A549 (cell line): ENCODE data around the gene TSPAN1. TPM values are rescaled to one million over a fixed set of nuclear protein-coding genes. Genes with fewer than 3 reads are reported as not detected.
A peak's percentile ranks its signal among the peaks of the same experiment; 100 is the strongest.

ENCODE experiments used
- ATAC-seq, 2 experiments: fragments of 200-7000 bp in 1 of 2; fragments of >200 bp in 1 of 2; cut with Nextera tagmentation in 1 of 2; cut with Tn5 transposase in 1 of 2; 3 replicates each; pipeline versions ENCODE4 v1.8.0 to v1.9.1; 2018 to 2020; ENCODE audit warnings: mild to moderate bottlenecking in 1 of 2, moderate library complexity in 1 of 2
- CTCF ChIA-PET: fragments of 300-600 bp; sonication (Branson Sonifier 250); formaldehyde crosslinking; extraction: SDS; loops from one replicate; lab custom pipeline; 2021; ENCODE audit warnings: antibody characterized with exemption, inconsistent platforms; lab: Yijun Ruan, JAX
- POLR2A ChIA-PET: fragments of 350-600 bp; formaldehyde crosslinking; extraction: SDS; loops from one replicate; lab custom pipeline; 2021; ENCODE audit warnings: antibody characterized with exemption, inconsistent platforms; lab: Yijun Ruan, JAX
- DNase-seq, 2 experiments: peaks; one replicate each; pipeline versions ENCODE4 v3.0.0 to v3.0.0-alpha.2; 2011 to 2016; ENCODE audit warnings: low read depth in 1 of 2, low spot score in 1 of 2
- FAIRE-seq: peaks from 2 replicates; lab custom pipeline; 2011; peaks lifted over from hg19 to GRCh38; lab: Jason Lieb, UNC
- H3K27ac ChIP-seq, 2 experiments: fragments of >200 bp; sonication (Bioruptor Twin); formaldehyde crosslinking; 3 replicates each; pipeline ENCODE4 v1.5.1; 2016 to 2017
- H3K4me1 ChIP-seq: fragments of >200 bp; sonication (Bioruptor Twin); formaldehyde crosslinking; 3 replicates; pipeline ENCODE4 v1.6.1; 2016
- H3K4me2 ChIP-seq: fragments of >200 bp; sonication (Bioruptor Twin); formaldehyde crosslinking; 3 replicates; pipeline ENCODE4 v1.6.1; 2016
- H3K4me3 ChIP-seq: fragments of >200 bp; sonication (Bioruptor Twin); formaldehyde crosslinking; 3 replicates; pipeline ENCODE4 v1.5.1; 2016
- H3K9me3 ChIP-seq: fragments of >200 bp; sonication (Bioruptor Twin); formaldehyde crosslinking; 3 replicates; pipeline ENCODE4 v1.6.1; 2016
- BCL3 ChIP-seq: fragments of >200 bp; sonication (Bioruptor Twin); formaldehyde crosslinking; IDR thresholded peaks from 3 replicates; pipeline ENCODE4 v1.6.1; 2016
- BHLHE40 ChIP-seq: IDR thresholded peaks from 2 replicates; pipeline ENCODE4 v1.6.1; 2012; ENCODE audit warnings: low read depth, low read length, inconsistent platforms
- CBX8 ChIP-seq: fragments of 200-600 bp; sonication (generic); IDR thresholded peaks from 2 replicates; pipeline ENCODE4 v1.6.1; 2016
- E2F6 ChIP-seq: IDR thresholded peaks from 2 replicates; pipeline ENCODE4 v1.6.1; 2012; ENCODE audit warnings: low read depth, borderline replicate concordance
- EHF ChIP-seq: fragments of 250-450 bp; sonication (Bioruptor Pico); IDR thresholded peaks from 2 replicates; pipeline ENCODE4 v1.5.0; 2020; ENCODE audit warnings: mild to moderate bottlenecking
- ESRRA ChIP-seq: fragments of 150-350 bp; IDR thresholded peaks from 2 replicates; pipeline ENCODE4 v1.6.1; 2014; ENCODE audit warnings: mild to moderate bottlenecking, low read length, borderline replicate concordance
- HOXA7 ChIP-seq: fragments of 250-450 bp; sonication (Bioruptor Pico); IDR thresholded peaks from 2 replicates; pipeline ENCODE4 v1.5.0; 2020; ENCODE audit warnings: mild to moderate bottlenecking, moderate library complexity
- HOXB13 ChIP-seq: fragments of 250-450 bp; sonication (Bioruptor Pico); IDR thresholded peaks from 2 replicates; pipeline ENCODE4 v1.5.0; 2020; ENCODE audit warnings: low read depth, mild to moderate bottlenecking, moderate library complexity
- JUN ChIP-seq, 2 experiments: fragments of >200 bp; sonication (Bioruptor Twin); formaldehyde crosslinking; IDR thresholded peaks; 2 replicates in 1 of 2; 3 replicates in 1 of 2; pipeline ENCODE4 v1.6.1; 2016 to 2017
- KDM1A ChIP-seq: fragments of 200-600 bp; sonication (generic); IDR thresholded peaks from 2 replicates; pipeline ENCODE4 v1.6.1; 2016; ENCODE audit warnings: low read depth, mild to moderate bottlenecking
- MYC ChIP-seq: IDR thresholded peaks from 2 replicates; pipeline ENCODE4 v1.6.1; 2012; ENCODE audit warnings: mild to moderate bottlenecking, inconsistent platforms, low read length, improper control_type of control experiment, borderline replicate concordance
- NFE2L2 ChIP-seq: fragments of 150-350 bp; conservative IDR thresholded peaks from 2 replicates; pipeline ENCODE4 v1.6.1; 2014; ENCODE audit warnings: low read length
- NR3C1 ChIP-seq: fragments of >200 bp; sonication (Bioruptor Twin); formaldehyde crosslinking; IDR thresholded peaks from 3 replicates; pipeline ENCODE4 v1.6.1; 2017
- POLR2AphosphoS2 ChIP-seq: conservative IDR thresholded peaks from 2 replicates; pipeline ENCODE4 v1.6.1; 2012; ENCODE audit warnings: low read length, improper control_type of control experiment, inconsistent platforms
- RNF2 ChIP-seq: fragments of 200-600 bp; sonication (generic); IDR thresholded peaks from 2 replicates; pipeline ENCODE4 v1.6.1; 2016; ENCODE audit warnings: low read depth, mild to moderate bottlenecking, antibody characterized with exemption, moderate library complexity, borderline replicate concordance
- ZNF302 ChIP-seq: fragments of 250-450 bp; sonication (Bioruptor Pico); IDR thresholded peaks from 2 replicates; pipeline ENCODE4 v1.9.0; 2021; ENCODE audit warnings: inconsistent platforms, mild to moderate bottlenecking, moderate library complexity
- WGBS: methylation state at CpG from one replicate; pipeline ENCODE4 v1.1.6; 2017; ENCODE audit errors: missing lambda C conversion rate; 5-methylcytosine and 5-hydroxymethylcytosine counted together
- polyA plus RNA-seq, 4 experiments: library from polyadenylated mRNA; depleted of rRNA in 3 of 4; stranded (reverse); fragments of >200 nt; fragmentation: RNase III in 1 of 4; extraction: RNeasy Plus Mini Kit Qiagen cat#74134 plus additional on column Dnase treatment in 1 of 4; gene quantifications; 2 replicates in 3 of 4; 3 replicates in 1 of 4; pipeline ENCODE4 v1.2.3, GENCODE V29; 2011 to 2017
- TF ChIP-seq, protein P1 (sequence below): fragments of >200 bp; sonication (Bioruptor Twin); formaldehyde crosslinking; IDR thresholded peaks from 3 replicates; pipeline ENCODE4 v1.5.1; 2016
- TF ChIP-seq, protein P2 (sequence below): fragments of >200 bp; sonication (Bioruptor Twin); formaldehyde crosslinking; IDR thresholded peaks from 2 replicates; pipeline ENCODE4 v1.6.1; 2016

The TSPAN1 gene
- polyA plus RNA-seq, 2 of the 4 experiments (the other 2 are of a cell fraction) = 2.1 TPM

DNA sequence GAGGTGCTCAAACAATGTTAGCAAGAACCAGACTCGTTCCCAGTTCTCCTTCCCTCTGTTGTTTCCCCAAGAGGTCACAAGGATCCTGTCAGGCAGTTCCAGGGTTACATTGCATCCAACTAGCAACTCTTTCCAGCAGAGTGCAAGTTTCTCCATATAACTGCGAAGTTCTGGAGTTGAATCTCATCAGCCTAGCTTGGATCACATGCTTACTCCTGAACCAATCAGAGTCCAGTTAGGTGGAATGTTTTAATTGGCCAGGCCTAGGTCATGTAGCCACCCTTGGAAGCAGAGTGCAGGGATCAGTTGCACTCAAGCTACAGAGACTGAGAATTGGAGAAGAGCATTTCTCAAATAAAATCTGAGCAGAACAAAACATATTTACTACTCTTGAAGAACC, 26.6 kb upstream of the TSPAN1 start:
- WGBS = 42% methylated on average over 2 of the region's 2 CpGs
- CTCF ChIA-PET = no interaction called here
- FAIRE-seq = no peak
- no peaks in the 10 kb centered on the region for H3K9me3 ChIP-seq
- TF ChIP-seq NR3C1 (no peak), E2F6 (no peak), ESRRA (no peak), KDM1A (no peak)
- TF ChIP-seq, all 56 proteins: peak for 0
- Histone ChIP-seq H3K4me3 (no peak overlapping the region), H3K4me1 (no peaks in the 10 kb centered on the region), H3K27ac (no peak overlapping the region), H3K4me2 (no peak overlapping the region)
- no peak for DNase-seq
- ATAC-seq = 0 out of 6 replicates have a peak, but pooled peaks of 1 of the 2 experiments have one; percentile 35
- POLR2A ChIA-PET = no interaction called here

GRCh38 chr1:46150085-46150484, 24.8 kb upstream of the TSPAN1 start:
- TF ChIP-seq POLR2AphosphoS2 (no peak), MYC (no peak), HOXB13 (no peak), EHF (CRISPR knock-in tag) (no peak), ZNF302 (CRISPR knock-in tag) (no peak), BHLHE40 (no peak), CBX8 (no peak), JUN (IDR thresholded peaks at IDR 0.05) (no peak), BCL3 (no peak), NFE2L2 (no peak), RNF2 (no peak), ESRRA (no peak), KDM1A (no peak)
- TF ChIP-seq, protein P1, sequence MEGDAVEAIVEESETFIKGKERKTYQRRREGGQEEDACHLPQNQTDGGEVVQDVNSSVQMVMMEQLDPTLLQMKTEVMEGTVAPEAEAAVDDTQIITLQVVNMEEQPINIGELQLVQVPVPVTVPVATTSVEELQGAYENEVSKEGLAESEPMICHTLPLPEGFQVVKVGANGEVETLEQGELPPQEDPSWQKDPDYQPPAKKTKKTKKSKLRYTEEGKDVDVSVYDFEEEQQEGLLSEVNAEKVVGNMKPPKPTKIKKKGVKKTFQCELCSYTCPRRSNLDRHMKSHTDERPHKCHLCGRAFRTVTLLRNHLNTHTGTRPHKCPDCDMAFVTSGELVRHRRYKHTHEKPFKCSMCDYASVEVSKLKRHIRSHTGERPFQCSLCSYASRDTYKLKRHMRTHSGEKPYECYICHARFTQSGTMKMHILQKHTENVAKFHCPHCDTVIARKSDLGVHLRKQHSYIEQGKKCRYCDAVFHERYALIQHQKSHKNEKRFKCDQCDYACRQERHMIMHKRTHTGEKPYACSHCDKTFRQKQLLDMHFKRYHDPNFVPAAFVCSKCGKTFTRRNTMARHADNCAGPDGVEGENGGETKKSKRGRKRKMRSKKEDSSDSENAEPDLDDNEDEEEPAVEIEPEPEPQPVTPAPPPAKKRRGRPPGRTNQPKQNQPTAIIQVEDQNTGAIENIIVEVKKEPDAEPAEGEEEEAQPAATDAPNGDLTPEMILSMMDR = no peak
- TF ChIP-seq, all 56 proteins: peak for 0
- Histone ChIP-seq H3K4me3 (no peak overlapping the region), H3K4me2 (no peak overlapping the region), H3K4me1 (no peaks in the 10 kb centered on the region), H3K27ac (no peak overlapping the region), H3K9me3 (no peaks in the 10 kb centered on the region)
- no peak for FAIRE-seq
- no peak for DNase-seq
- ChIA-PET POLR2A (no interaction called here), CTCF (no interaction called here)
- no peak for ATAC-seq
- WGBS = 85% methylated on average over 2 of the region's 2 CpGs

DNA sequence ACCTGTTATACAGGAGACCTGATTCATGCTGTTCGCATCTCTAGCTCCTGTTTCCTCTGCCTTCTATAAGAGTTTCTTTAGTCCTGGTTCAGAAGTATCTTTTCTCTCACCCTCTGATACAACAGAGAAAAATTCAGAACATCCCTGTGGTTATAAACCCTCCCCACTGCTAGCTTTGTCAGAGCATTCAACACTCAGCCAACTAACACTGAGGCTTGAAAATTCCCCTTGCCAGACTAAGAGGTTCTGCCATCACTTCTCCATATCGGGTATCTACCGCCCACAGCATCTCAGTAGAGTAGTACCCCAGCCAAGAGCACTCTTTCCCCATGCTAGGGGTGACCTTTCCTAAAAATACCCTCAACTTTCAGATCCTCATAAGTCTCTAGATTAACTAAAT, 22.9 kb upstream of the TSPAN1 start:
- POLR2A ChIA-PET = no interaction called here
- CTCF ChIA-PET = interaction anchor here (0.5 kb wide), 1 partner anchor 103 kb away, joined by 6 read pairs; no protein-coding TSS in a partner anchor
- Histone ChIP-seq H3K27ac (no peak overlapping the region), H3K9me3 (no peaks in the 10 kb centered on the region), H3K4me1 (no peaks in the 10 kb centered on the region), H3K4me3 (no peak overlapping the region), H3K4me2 (no peak overlapping the region)
- ATAC-seq (no peak), DNase-seq (no peak), FAIRE-seq (no peak)
- TF ChIP-seq, protein P2, sequence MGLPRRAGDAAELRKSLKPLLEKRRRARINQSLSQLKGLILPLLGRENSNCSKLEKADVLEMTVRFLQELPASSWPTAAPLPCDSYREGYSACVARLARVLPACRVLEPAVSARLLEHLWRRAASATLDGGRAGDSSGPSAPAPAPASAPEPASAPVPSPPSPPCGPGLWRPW = no peak
- TF ChIP-seq HOXA7 (no peak), MYC (no peak), BHLHE40 (no peak)
- WGBS = 92% methylated on average over 3 of the region's 3 CpGs
